ENCODE results near the gene ZBTB38. TPM values are rescaled to one million over a fixed set of nuclear protein-coding genes. Genes with fewer than 3 reads are reported as not detected.
A peak's percentile ranks its signal among the peaks of the same experiment; 100 is the strongest.

Gene ZBTB38
- total and polyA plus RNA-seq, 7 experiments from 2014 or later = 25.0 to 70.5 (median 56.3) TPM

DNA sequence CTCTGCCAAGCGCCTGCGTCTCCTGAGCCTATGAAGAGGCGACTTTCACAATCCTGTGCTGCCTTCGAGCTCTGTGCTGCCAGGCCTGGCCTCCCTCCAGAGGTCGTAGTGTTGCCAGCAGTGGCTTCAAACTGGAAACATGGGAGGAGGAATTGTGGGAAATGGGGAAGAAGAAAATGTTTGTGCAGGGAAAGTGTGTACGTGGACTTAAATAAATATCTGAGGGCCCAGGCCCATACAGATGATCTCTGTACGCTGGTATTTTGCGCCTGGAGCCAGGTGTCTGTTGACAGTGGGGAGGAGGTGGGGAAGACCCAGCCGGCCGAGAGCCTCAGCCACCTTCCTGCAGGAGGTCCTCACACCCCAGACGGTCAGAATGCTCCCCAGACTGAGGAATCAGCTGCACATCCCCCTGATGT, 44.6 kb downstream of the ZBTB38 start:
- peak overlapping the region; percentile 96 to 100 (median 99) for H3K27ac Mint-ChIP-seq
- peaks cover 0 to 2% (median 0%) of the 10 kb centered on the region in 11 donors for H3K9me3 Mint-ChIP-seq
- POLR2A ChIA-PET = interaction anchor here (0.7 to 7.0 kb wide), 20 partner anchors 10 to 384 kb away, joined by 3 to 97 read pairs (median 4); partner anchors contain the start of gene PXYLP1
- H3K36me3 ChIP-seq (ENCODE audit: control insufficient read depth in 2 of 3, insufficient read depth in 3 of 3, low read length in 3 of 3) = peaks cover 0 to 5% (median 4%) of the 10 kb centered on the region in 3 experiments
- intact Hi-C loops (cut with micrococcal nuclease) = loop anchor here (1.0 to 10.0 kb wide), 9 partner anchors 14 to 1312 kb away; partner anchors contain the start of genes RASA2 (in 1 of the 2), RNF7 (in 1 of the 2), SLC25A36 (in 1 of the 2) and TRPC1 (in 1 of the 2)
- no peak for DNase-seq
- H3K9me3 ChIP-seq (ENCODE audit: control insufficient read depth in 2 of 3, low read length in 3 of 3) = no peaks in the 10 kb centered on the region
- ATAC-seq = no peak
- peaks cover 53 to 90% (median 77%) of the 10 kb centered on the region in 7 donors for H3K4me1 Mint-ChIP-seq
- CTCF ChIA-PET = interaction anchor here (1.0 to 2.0 kb wide), 7 partner anchors 12 to 181 kb away, joined by 3 to 5 read pairs (median 4); partner anchors contain the start of gene PXYLP1
- peak overlapping the region; percentile 62 to 91 (median 84) for H3K4me3 Mint-ChIP-seq
- no peaks in the 10 kb centered on the region for H3K27me3 ChIP-seq (ENCODE audit: control insufficient read depth in 2 of 2, insufficient read depth in 2 of 2, low read length in 2 of 2)
- peak overlapping the region; percentile 26 for H3K4me3 ChIP-seq (ENCODE audit: low read length)
- H3K36me3 Mint-ChIP-seq = peaks cover 4 to 51% (median 29%) of the 10 kb centered on the region in 5 donors
- peaks cover 59 to 68% of the 10 kb centered on the region in 2 donors for H3K4me1 ChIP-seq (ENCODE audit: control insufficient read depth in 2 of 2, insufficient read depth in 2 of 2, low read length in 2 of 2)
- H3K27me3 Mint-ChIP-seq = no peaks in the 10 kb centered on the region
- peak overlapping the region; percentile 83 for H3K27ac ChIP-seq (ENCODE audit: low read depth, low read length)

DNA sequence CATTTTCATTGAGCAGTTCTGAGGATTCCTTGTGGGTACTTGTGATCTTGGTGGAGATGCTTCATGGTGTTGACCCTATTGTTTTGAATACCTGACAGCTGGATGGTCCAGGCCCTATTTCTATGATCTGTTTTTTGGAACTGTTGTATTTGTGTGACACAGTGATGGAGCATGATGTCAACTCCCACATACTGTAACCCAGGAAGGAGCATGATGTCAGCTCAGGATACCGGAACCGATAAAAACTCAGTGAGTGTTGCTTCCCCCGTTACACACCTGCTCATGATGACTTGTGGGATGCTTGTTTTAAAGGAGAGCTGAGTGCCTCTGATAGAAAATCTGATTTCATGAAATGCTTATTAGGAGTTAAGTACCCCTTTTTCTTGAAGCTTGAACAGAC, 45.1 kb downstream of the ZBTB38 start:
- DNase-seq = peak in 4 of 9 donors; percentile 17 to 32 (median 25)
- Histone ChIP-seq H3K9me3 (ENCODE audit: control insufficient read depth in 2 of 3, low read length in 3 of 3) (no peaks in the 10 kb centered on the region), H3K4me1 (ENCODE audit: control insufficient read depth in 2 of 2, insufficient read depth in 2 of 2, low read length in 2 of 2) (peaks cover 59 to 70% of the 10 kb centered on the region in 2 donors), H3K27ac (ENCODE audit: low read depth, low read length) (peak overlapping the region; percentile 83), H3K4me3 (ENCODE audit: low read length) (peak overlapping the region; percentile 26), H3K36me3 (ENCODE audit: control insufficient read depth in 2 of 3, insufficient read depth in 3 of 3, low read length in 3 of 3) (peaks cover 0 to 5% (median 4%) of the 10 kb centered on the region in 3 experiments), H3K27me3 (ENCODE audit: control insufficient read depth in 2 of 2, insufficient read depth in 2 of 2, low read length in 2 of 2) (no peaks in the 10 kb centered on the region)
- ChIA-PET CTCF (interaction anchor here (1.1 to 2.0 kb wide), 4 partner anchors 10 to 181 kb away, joined by 3 to 5 read pairs (median 4); partner anchors contain the start of gene PXYLP1), POLR2A (interaction anchor here (0.9 to 7.0 kb wide), 11 partner anchors 11 to 182 kb away, joined by 3 to 97 read pairs (median 5); partner anchors contain the start of gene PXYLP1)
- ATAC-seq = no peak
- intact Hi-C loops (cut with micrococcal nuclease) = loop anchor here (2.0 to 10.0 kb wide), 8 partner anchors 15 to 1311 kb away; partner anchors contain the start of genes RASA2 (in 1 of the 2), RNF7 (in 1 of the 2), SLC25A36 (in 1 of the 2) and TRPC1 (in 1 of the 2)
- Mint-ChIP-seq H3K4me3 (peak overlapping the region; percentile 62 to 91 (median 84)), H3K36me3 (peaks cover 4 to 55% (median 31%) of the 10 kb centered on the region in 5 donors), H3K27ac (peak overlapping the region; percentile 96 to 100 (median 99)), H3K9me3 (peaks cover 0 to 2% (median 0%) of the 10 kb centered on the region in 11 donors), H3K27me3 (no peaks in the 10 kb centered on the region), H3K4me1 (peaks cover 54 to 94% (median 81%) of the 10 kb centered on the region in 7 donors)

DNA sequence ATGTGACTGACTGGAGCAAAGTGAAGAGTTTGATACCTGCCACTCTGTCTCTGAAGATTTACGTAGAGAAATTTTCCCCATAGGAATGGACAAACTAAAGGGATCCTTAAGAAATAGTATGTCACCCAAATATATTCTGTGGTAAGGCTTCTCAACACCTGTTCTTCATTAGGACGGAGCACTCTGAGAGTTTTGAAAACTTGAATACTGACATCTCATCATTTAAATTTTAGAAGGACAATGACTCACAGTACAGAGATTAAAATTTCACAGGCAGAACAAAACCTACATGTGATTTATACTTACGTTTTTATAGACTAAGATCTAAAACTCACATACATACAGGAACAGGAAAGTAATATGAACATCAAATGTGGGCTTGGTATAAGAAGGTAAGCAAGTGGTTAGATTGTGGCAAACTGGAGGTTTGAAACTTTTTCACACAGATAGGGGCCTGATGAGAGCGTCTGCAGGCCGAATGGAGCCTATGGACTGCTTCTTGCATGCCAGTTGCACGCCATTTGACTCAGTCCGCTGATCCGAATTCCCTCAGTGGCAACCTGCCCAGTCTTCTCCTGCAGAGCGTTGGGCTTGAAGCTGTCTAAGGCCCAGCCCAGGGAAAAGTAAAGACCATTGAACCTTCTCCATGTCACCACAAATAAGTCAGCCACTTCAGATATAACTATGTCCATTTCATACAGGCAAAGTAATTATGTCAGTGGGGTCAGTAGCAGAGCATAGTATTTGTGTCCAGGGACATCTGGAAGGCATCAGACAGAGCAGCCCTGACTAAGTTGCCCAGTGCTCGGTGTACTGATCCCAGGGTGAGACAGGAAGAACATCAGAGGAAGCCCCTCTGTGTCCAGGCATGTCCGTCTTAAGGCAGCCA, 45.7 kb downstream of the ZBTB38 start:
- Mint-ChIP-seq H3K27ac (peak overlapping the region; percentile 96 to 100 (median 99)), H3K27me3 (no peaks in the 10 kb centered on the region), H3K36me3 (peaks cover 8 to 56% (median 32%) of the 10 kb centered on the region in 5 donors), H3K4me3 (peak overlapping the region; percentile 62 to 91 (median 84)), H3K4me1 (peaks cover 55 to 96% (median 85%) of the 10 kb centered on the region in 7 donors), H3K9me3 (peaks cover 0 to 7% (median 0%) of the 10 kb centered on the region in 11 donors)
- Histone ChIP-seq H3K4me3 (ENCODE audit: low read length) (peak overlapping the region; percentile 26), H3K9me3 (ENCODE audit: control insufficient read depth in 2 of 3, low read length in 3 of 3) (no peaks in the 10 kb centered on the region), H3K27ac (ENCODE audit: low read depth, low read length) (peak overlapping the region; percentile 83), H3K4me1 (ENCODE audit: control insufficient read depth in 2 of 2, insufficient read depth in 2 of 2, low read length in 2 of 2) (peaks cover 59 to 73% of the 10 kb centered on the region in 2 donors), H3K36me3 (ENCODE audit: control insufficient read depth in 2 of 3, insufficient read depth in 3 of 3, low read length in 3 of 3) (peaks cover 0 to 5% (median 4%) of the 10 kb centered on the region in 3 experiments), H3K27me3 (ENCODE audit: control insufficient read depth in 2 of 2, insufficient read depth in 2 of 2, low read length in 2 of 2) (no peaks in the 10 kb centered on the region)
- POLR2A ChIA-PET = interaction anchor here (0.7 to 7.0 kb wide), 8 partner anchors 11 to 182 kb away, joined by 3 to 97 read pairs (median 7); partner anchors contain the start of gene PXYLP1
- intact Hi-C loops (cut with micrococcal nuclease) = loop anchor here (2.0 to 10.0 kb wide), 8 partner anchors 15 to 1311 kb away; partner anchors contain the start of genes RASA2 (in 1 of the 2), RNF7 (in 1 of the 2), SLC25A36 (in 1 of the 2) and TRPC1 (in 1 of the 2)
- peak; percentile 71 for ATAC-seq
- peak in 7 of 9 donors; percentile 34 to 70 (median 55) for DNase-seq
- CTCF ChIA-PET = interaction anchor here (1.1 to 2.0 kb wide), 3 partner anchors 11 to 38 kb away, joined by 3 to 5 read pairs (median 4); no protein-coding TSS in a partner anchor

DNA sequence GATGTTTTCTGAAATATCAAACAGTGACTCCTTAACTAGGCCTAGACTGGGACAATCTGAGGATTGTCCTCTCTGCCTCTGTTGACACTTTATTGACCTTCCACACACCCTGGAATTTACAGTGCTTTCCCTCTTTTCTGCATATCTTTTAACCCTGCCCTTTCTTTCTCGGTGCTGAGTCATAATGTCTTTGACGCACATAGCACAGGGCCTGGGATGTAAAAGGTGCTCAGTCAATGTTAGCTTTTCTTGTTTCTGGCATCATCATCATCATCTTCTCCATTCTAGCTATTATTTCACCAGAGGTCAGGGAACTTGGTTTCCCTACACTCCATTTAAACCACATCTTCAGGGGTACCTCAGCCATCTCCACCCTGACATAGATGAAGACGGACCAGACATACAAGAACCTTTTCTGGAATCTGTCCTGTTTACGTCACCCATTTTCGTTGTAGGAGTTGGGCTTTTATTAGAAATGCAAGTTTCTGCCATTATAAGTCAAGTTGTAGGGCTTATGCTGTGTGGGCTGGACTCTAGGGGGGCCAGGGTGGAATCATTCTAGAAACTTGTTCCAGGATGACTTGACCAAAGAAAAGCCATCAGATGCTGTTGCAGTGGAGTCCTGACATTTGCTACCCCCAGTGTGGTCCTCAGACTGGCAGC, 46.6 kb downstream of the ZBTB38 start:
- H3K36me3 Mint-ChIP-seq = peaks cover 10 to 58% (median 38%) of the 10 kb centered on the region in 5 donors
- H3K4me1 Mint-ChIP-seq = peaks cover 51 to 94% (median 83%) of the 10 kb centered on the region in 7 donors
- H3K9me3 ChIP-seq (ENCODE audit: control insufficient read depth in 2 of 3, low read length in 3 of 3) = no peaks in the 10 kb centered on the region
- H3K27ac ChIP-seq (ENCODE audit: low read depth, low read length) = peak overlapping the region; percentile 83
- POLR2A ChIA-PET = interaction anchor here (0.7 to 7.0 kb wide), 3 partner anchors 12 to 31 kb away, joined by 3 to 97 read pairs (median 4); no protein-coding TSS in a partner anchor
- CTCF ChIA-PET = interaction anchor here (1.4 kb wide), 1 partner anchor 12 kb away, joined by 4 read pairs; no protein-coding TSS in a partner anchor
- peaks cover 0 to 9% (median 0%) of the 10 kb centered on the region in 11 donors for H3K9me3 Mint-ChIP-seq
- peak overlapping the region; percentile 34 to 100 (median 98) for H3K27ac Mint-ChIP-seq
- no peaks in the 10 kb centered on the region for H3K27me3 Mint-ChIP-seq
- no peaks in the 10 kb centered on the region for H3K27me3 ChIP-seq (ENCODE audit: control insufficient read depth in 2 of 2, insufficient read depth in 2 of 2, low read length in 2 of 2)
- ATAC-seq = no peak
- peak overlapping the region in 9 of 10 donors; percentile 0 to 91 (median 48) for H3K4me3 Mint-ChIP-seq
- peaks cover 58 to 64% of the 10 kb centered on the region in 2 donors for H3K4me1 ChIP-seq (ENCODE audit: control insufficient read depth in 2 of 2, insufficient read depth in 2 of 2, low read length in 2 of 2)
- no peak for DNase-seq
- peaks cover 0 to 5% (median 4%) of the 10 kb centered on the region in 3 experiments for H3K36me3 ChIP-seq (ENCODE audit: control insufficient read depth in 2 of 3, insufficient read depth in 3 of 3, low read length in 3 of 3)
- intact Hi-C loops (cut with micrococcal nuclease) = loop anchor here (5.0 to 10.0 kb wide), 4 partner anchors 72 to 1310 kb away; partner anchors contain the start of genes RASA2 (in 1 of the 2), SLC25A36 (in 1 of the 2) and TRPC1 (in 1 of the 2)
- no peak overlapping the region for H3K4me3 ChIP-seq (ENCODE audit: low read length)

DNA sequence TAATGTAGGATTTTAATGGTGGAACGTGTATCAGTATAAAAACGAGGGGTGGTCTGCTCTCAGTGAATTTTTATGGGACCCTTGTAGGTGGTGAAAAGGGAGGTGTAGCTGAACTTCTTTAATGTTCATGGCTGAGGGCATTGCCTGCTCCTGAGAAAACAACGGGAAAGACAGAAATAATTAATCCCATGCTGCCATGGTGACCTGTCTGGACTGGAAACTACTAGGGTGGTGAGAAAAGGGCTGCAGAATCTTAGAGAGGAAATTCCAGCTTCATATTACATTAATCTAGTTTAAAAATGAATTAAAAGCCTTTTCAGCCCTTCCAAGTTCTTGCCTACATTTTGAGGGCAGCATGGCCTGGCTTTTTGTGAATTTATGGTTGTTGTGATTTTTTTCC, 47.6 kb downstream of the ZBTB38 start:
- peaks cover 12 to 56% (median 40%) of the 10 kb centered on the region in 5 donors for H3K36me3 Mint-ChIP-seq
- peaks cover 44 to 91% (median 80%) of the 10 kb centered on the region in 7 donors for H3K4me1 Mint-ChIP-seq
- intact Hi-C loops (cut with micrococcal nuclease) = loop anchor here in 1 of 2 donors (10.0 kb wide), 1 partner anchor 1309 kb away; the partner anchor contains the start of gene TRPC1
- H3K27me3 ChIP-seq (ENCODE audit: control insufficient read depth in 2 of 2, insufficient read depth in 2 of 2, low read length in 2 of 2) = no peaks in the 10 kb centered on the region
- H3K4me1 ChIP-seq (ENCODE audit: control insufficient read depth in 2 of 2, insufficient read depth in 2 of 2, low read length in 2 of 2) = peaks cover 48 to 54% of the 10 kb centered on the region in 2 donors
- peaks cover 0 to 9% (median 0%) of the 10 kb centered on the region in 11 donors for H3K9me3 Mint-ChIP-seq
- peak overlapping the region in 7 of 9 donors; percentile 66 to 100 (median 96) for H3K27ac Mint-ChIP-seq
- H3K4me3 Mint-ChIP-seq = peak overlapping the region in 1 of 10 donors; percentile 91
- CTCF ChIA-PET = no interaction called here
- no peaks in the 10 kb centered on the region for H3K9me3 ChIP-seq (ENCODE audit: control insufficient read depth in 2 of 3, low read length in 3 of 3)
- H3K27me3 Mint-ChIP-seq = no peaks in the 10 kb centered on the region
- POLR2A ChIA-PET = interaction anchor here (1.0 to 7.0 kb wide), 2 partner anchors 13 to 93 kb away, joined by 3 to 97 read pairs; no protein-coding TSS in a partner anchor
- ATAC-seq (no peak), DNase-seq (no peak)
- peaks cover 0 to 5% (median 4%) of the 10 kb centered on the region in 3 experiments for H3K36me3 ChIP-seq (ENCODE audit: control insufficient read depth in 2 of 3, insufficient read depth in 3 of 3, low read length in 3 of 3)
- no peak overlapping the region for H3K4me3 ChIP-seq (ENCODE audit: low read length)
- H3K27ac ChIP-seq (ENCODE audit: low read depth, low read length) = no peak overlapping the region

Data from naive thymus-derived CD4-positive, alpha-beta T cell (primary cell).